HepG2 (cell line): Measurements from ENCODE around the gene DAD1. TPM values are rescaled to one million over a fixed set of nuclear protein-coding genes. Genes with fewer than 3 reads are reported as not detected.

Experiments used
- ATAC-seq: fragments of 200-7000 bp; cut with Tn5 transposase; 3 replicates; pipeline ENCODE4 v1.9.1; 2020; ENCODE audit warnings: mild to moderate bottlenecking, moderate library complexity
- BruUV-seq: library from RNA; stranded (reverse); fragments of 400-500 nt; replicated peaks from 2 replicates; lab custom pipeline; 2021; lab: Mats Ljungman, UMichigan
- CTCF ChIA-PET: fragments of 300-600 bp; formaldehyde crosslinking; extraction: SDS; loops from one replicate; lab custom pipeline; 2021; ENCODE audit warnings: low total read pairs, inconsistent platforms, low intra/inter-chr PET ratio; lab: Yijun Ruan, JAX
- POLR2A ChIA-PET: fragments of 350-600 bp; sonication (Branson Sonifier 250); formaldehyde crosslinking; loops from one replicate; lab custom pipeline; 2020; ENCODE audit warnings: antibody characterized with exemption, inconsistent platforms; lab: Yijun Ruan, JAX
- DNase-seq: peaks from one replicate; pipeline ENCODE4 v3.0.0-alpha.2; 2015; ENCODE audit warnings: low spot score
- FAIRE-seq: peaks from 3 replicates; lab custom pipeline; 2011; peaks lifted over from hg19 to GRCh38; lab: Jason Lieb, UNC
- H2AFZ ChIP-seq: one replicate; pipeline ENCODE4 v1.6.1; 2011; ENCODE audit warnings: low read length, inconsistent platforms
- H3K27ac ChIP-seq: fragments of 300-600 bp; 3 replicates; pipeline ENCODE4 v1.8.0; 2011; ENCODE audit warnings: mixed run types, mild to moderate bottlenecking, mixed read lengths, low read length, inconsistent platforms; ENCODE audit not compliant: insufficient read depth; ENCODE audit errors: extremely low read length
- H3K27me3 ChIP-seq, 2 experiments: fragments of 200-600 bp in 1 of 2; 2 replicates in 1 of 2; 3 replicates in 1 of 2; pipeline versions ENCODE4 v1.6.0 to v1.8.0; 2011; ENCODE audit warnings: low read length in 2 of 2, mild to moderate bottlenecking in 2 of 2, moderate library complexity in 2 of 2, inconsistent platforms in 1 of 2; ENCODE audit not compliant: insufficient read depth in 2 of 2, control insufficient read depth in 1 of 2
- H3K36me3 ChIP-seq, 2 experiments: fragments of 200-600 bp in 1 of 2; replicated peaks in 1 of 2; 2 replicates in 1 of 2; 3 replicates in 1 of 2; pipeline versions ENCODE4 v1.5.1 to v1.8.0; 2011; ENCODE audit warnings: low read length in 2 of 2, inconsistent platforms in 1 of 2; ENCODE audit not compliant: insufficient read depth in 2 of 2, control insufficient read depth in 1 of 2
- H3K4me1 ChIP-seq: 2 replicates; pipeline ENCODE4 v1.5.1; 2012; ENCODE audit warnings: low read length, inconsistent platforms; ENCODE audit not compliant: insufficient read depth
- H3K4me2 ChIP-seq: 2 replicates; pipeline ENCODE4 v1.6.0; 2011; ENCODE audit warnings: low read depth, low read length, inconsistent platforms
- H3K4me3 ChIP-seq, 3 experiments: fragments of 200-600 bp in 1 of 3; sonication (generic), shearing (Covaris generic) in 1 of 3; replicated peaks in 1 of 3; 2 replicates each; pipeline ENCODE4 v1.5.1; 2011 to 2016; ENCODE audit warnings: low read length in 3 of 3, inconsistent platforms in 2 of 3, low read depth in 2 of 3, mild to moderate bottlenecking in 2 of 3, control low read depth in 1 of 3, mixed read lengths in 1 of 3; ENCODE audit not compliant: insufficient read depth in 1 of 3
- H3K79me2 ChIP-seq: one replicate; pipeline ENCODE4 v1.6.1; 2011; ENCODE audit warnings: low read length, inconsistent platforms; ENCODE audit not compliant: insufficient read depth
- H3K9ac ChIP-seq: 2 replicates; pipeline ENCODE4 v1.6.0; 2011; ENCODE audit warnings: mild to moderate bottlenecking, low read depth, low read length, inconsistent platforms; ENCODE audit not compliant: insufficient read depth
- H3K9me3 ChIP-seq: 2 replicates; pipeline ENCODE4 v1.5.1; 2012; ENCODE audit warnings: mild to moderate bottlenecking, low read length
- H4K20me1 ChIP-seq: 2 replicates; pipeline ENCODE4 v1.6.0; 2011; ENCODE audit warnings: inconsistent platforms, mild to moderate bottlenecking, low read length, moderate library complexity; ENCODE audit not compliant: insufficient read depth
- FIP1L1 ChIP-seq: fragments of 200-400 bp; formaldehyde crosslinking; IDR thresholded peaks from 2 replicates; pipeline ENCODE4 v1.6.1; 2018; ENCODE audit warnings: low read depth, mild to moderate bottlenecking, low read length, moderate library complexity, borderline replicate concordance; ENCODE audit not compliant: insufficient read depth
- FOXA3 ChIP-seq: IDR thresholded peaks from 2 replicates; pipeline ENCODE4 v1.6.1; 2016; ENCODE audit warnings: missing genetic modification reagents, missing compliant biosample characterization
- FOXM1 ChIP-seq: sonication (generic); formaldehyde crosslinking; IDR thresholded peaks from 2 replicates; pipeline ENCODE4 v1.5.0; 2020; ENCODE audit warnings: missing genetic modification reagents
- NCOA2 ChIP-seq: sonication (generic); formaldehyde crosslinking; IDR thresholded peaks from 2 replicates; pipeline ENCODE4 v1.8.0; 2022; ENCODE audit warnings: inconsistent platforms
- PCBP1 ChIP-seq: fragments of 200-400 bp; formaldehyde crosslinking; IDR thresholded peaks from 2 replicates; pipeline ENCODE4 v1.6.1; 2017; ENCODE audit warnings: mild to moderate bottlenecking, low read depth, low read length, borderline replicate concordance
- SOX5 ChIP-seq: IDR thresholded peaks from 2 replicates; pipeline ENCODE4 v1.6.1; 2016; ENCODE audit warnings: borderline replicate concordance
- TAF1 ChIP-seq: sonication (generic); formaldehyde crosslinking; IDR thresholded peaks from 2 replicates; pipeline ENCODE4 v1.4.0; 2020; ENCODE audit warnings: missing genetic modification reagents
- TCF7L2 ChIP-seq: IDR thresholded peaks from 2 replicates; pipeline ENCODE4 v1.6.1; 2011; ENCODE audit warnings: mild to moderate bottlenecking, low read depth, low read length, moderate library complexity
- ZNF253 ChIP-seq: sonication (generic); formaldehyde crosslinking; IDR thresholded peaks from 2 replicates; pipeline ENCODE4 v1.8.0; 2022; ENCODE audit warnings: mild to moderate bottlenecking, missing genetic modification reagents, borderline replicate concordance
- ZNF558 ChIP-seq: sonication (generic); formaldehyde crosslinking; IDR thresholded peaks from 2 replicates; pipeline ENCODE4 v1.9.0; 2022; ENCODE audit warnings: mild to moderate bottlenecking, missing genetic modification reagents, borderline replicate concordance
- ZNF782 ChIP-seq: sonication (generic); formaldehyde crosslinking; IDR thresholded peaks from 2 replicates; pipeline ENCODE4 v1.4.0; 2020; ENCODE audit warnings: missing genetic modification reagents, mild to moderate bottlenecking, borderline replicate concordance
- ZNF792 ChIP-seq: IDR thresholded peaks from 2 replicates; pipeline ENCODE4 v1.6.1; 2016
- WGBS: methylation state at CpG from one replicate; pipeline ENCODE4 v1.1.6; 2017; ENCODE audit warnings: low lambda C conversion rate; 5-methylcytosine and 5-hydroxymethylcytosine counted together
- in situ Hi-C: cut with HindIII; loops from 2 replicates; pipeline ENCODE4 v1.10.0; 2017; ENCODE audit warnings: low pct_unique_long_range_greater_than_20kb; ENCODE audit not compliant: extremely low pct_ligation_motif_present
- intact Hi-C: fragments of 100-400 bp; cut with micrococcal nuclease; formaldehyde crosslinking; loops from one replicate; pipeline ENCODE4 v1.10.0; 2022; ENCODE audit not compliant: unreplicated experiment
- polyA plus RNA-seq, 8 experiments: library from polyadenylated mRNA; depleted of rRNA in 3 of 8; stranded (reverse) in 7 of 8; unstranded in 1 of 8; fragments of >200 nt; fragmentation: Illumina TruSeq in 4 of 8; extraction: Trizol in 4 of 8; gene quantifications; 2 replicates each; pipeline versions ENCODE4 v1.2.1 to v1.2.3, GENCODE V29; 2011 to 2016; ENCODE audit warnings: low read depth in 4 of 8, missing spikeins in 1 of 8, mixed read lengths in 1 of 8; ENCODE audit not compliant: insufficient read depth in 1 of 8
- total RNA-seq, 5 experiments: library from RNA; depleted of rRNA; stranded (reverse); fragments of >200 nt; fragmentation: Illumina TruSeq; extraction: Trizol; gene quantifications; 2 replicates each; pipeline ENCODE4 v1.2.3, GENCODE V29; 2016; ENCODE audit warnings: low read depth in 1 of 5
- TF ChIP-seq, protein P1 (sequence below): IDR thresholded peaks from 2 replicates; pipeline ENCODE4 v1.6.1; 2016; ENCODE audit warnings: low read depth
- TF ChIP-seq, protein P2 (sequence below): IDR thresholded peaks from 2 replicates; pipeline ENCODE4 v1.4.0; 2020; ENCODE audit warnings: mild to moderate bottlenecking, missing genetic modification reagents
- TF ChIP-seq, protein P3 (sequence below): IDR thresholded peaks from 2 replicates; pipeline ENCODE4 v1.6.1; 2016; ENCODE audit warnings: missing compliant biosample characterization, missing genetic modification reagents, borderline replicate concordance

DAD1 gene
- total and polyA plus RNA-seq, 2 of the 13 experiments (the other 11 are each of a cell fraction or from before 2014, with no cell fraction given): 558 to 626 TPM

DNA sequence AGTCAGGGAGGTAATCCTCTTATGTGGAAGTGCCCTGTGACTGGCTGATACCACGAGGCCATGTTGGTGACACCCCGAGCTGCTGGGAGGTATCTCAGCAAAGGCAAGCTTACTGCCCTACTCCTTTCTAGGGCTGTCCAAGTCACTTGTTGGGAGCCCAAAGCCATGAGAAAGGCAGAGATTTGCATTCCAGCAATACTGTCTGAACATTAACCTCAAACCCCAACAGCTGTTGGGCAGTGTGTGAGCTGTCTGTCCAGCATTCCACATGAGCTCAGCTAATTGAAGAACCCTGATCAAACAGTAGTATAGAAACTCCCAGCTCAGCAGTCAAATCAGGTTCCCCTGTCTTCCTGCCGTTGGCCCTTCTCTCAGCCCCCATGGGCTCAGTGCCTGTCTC is 18.3 kb upstream of the DAD1 start (continued):
- TF ChIP-seq FIP1L1: no peak
- no peak for TF ChIP-seq ZNF558 (CRISPR knock-in tag)
- TF ChIP-seq FOXM1 (CRISPR knock-in tag): no peak
- no peak for TF ChIP-seq ZNF782 (CRISPR knock-in tag)

DNA sequence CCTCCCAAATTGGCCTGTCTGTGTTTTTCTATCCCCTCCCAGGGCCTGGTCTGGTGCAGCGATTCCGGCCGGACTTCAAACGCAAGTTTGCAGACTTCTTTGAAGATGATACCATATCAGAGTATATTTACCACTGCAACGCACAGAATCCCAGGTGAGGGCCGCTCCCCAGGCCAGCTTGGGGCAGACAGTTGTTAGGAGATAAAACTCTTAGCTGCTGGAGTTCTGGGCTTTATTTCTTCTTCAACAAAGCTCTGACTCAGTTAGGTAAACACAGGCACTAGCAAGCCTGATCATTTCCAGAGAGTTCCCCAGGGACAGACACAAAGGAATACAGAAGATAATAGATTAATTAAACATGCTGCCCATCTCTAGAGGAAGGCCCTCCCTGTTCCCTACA is 17.4 kb upstream of the DAD1 start:
- 80% methylated on average over 6 of the region's 6 CpGs for WGBS
- Histone ChIP-seq H3K36me3 (peaks cover 37 to 84% of the 10 kb centered on the region in 2 experiments), H3K9ac (no peak overlapping the region), H3K4me3 (no peak overlapping the region), H3K9me3 (no peaks in the 10 kb centered on the region), H3K4me2 (no peak overlapping the region), H4K20me1 (0 out of 2 replicates have a peak, but pooled peaks cover 4% of the 10 kb centered on the region), H3K4me1 (peaks cover 9% of the 10 kb centered on the region), H3K27ac (no peak overlapping the region), H3K79me2 (no peaks in the 10 kb centered on the region), H2AFZ (no peak overlapping the region), H3K27me3 (no peaks in the 10 kb centered on the region)
- FAIRE-seq: no peak
- ChIA-PET POLR2A (interaction anchor here (0.8 to 2.3 kb wide), 4 partner anchors 8 to 160 kb away, joined by 3 to 12 read pairs (median 4); partner anchors contain the start of genes ABHD4, DAD1 and OXA1L), CTCF (interaction anchor here (1.5 kb wide), 1 partner anchor 9 kb away, joined by 3 read pairs; the partner anchor contains the start of gene ABHD4)
- intact Hi-C loops: no loop called here
- peak; percentile 22; the same call in 1 of the 3 replicates for ATAC-seq
- DNase-seq: peak; percentile 70
- in situ Hi-C loops: no loop called here
- no TSS peak for BruUV-seq
- TF ChIP-seq TAF1 (CRISPR knock-in tag): 0 out of 2 replicates have a peak, but pooled peaks have one; percentile 16
- TF ChIP-seq, protein P1, sequence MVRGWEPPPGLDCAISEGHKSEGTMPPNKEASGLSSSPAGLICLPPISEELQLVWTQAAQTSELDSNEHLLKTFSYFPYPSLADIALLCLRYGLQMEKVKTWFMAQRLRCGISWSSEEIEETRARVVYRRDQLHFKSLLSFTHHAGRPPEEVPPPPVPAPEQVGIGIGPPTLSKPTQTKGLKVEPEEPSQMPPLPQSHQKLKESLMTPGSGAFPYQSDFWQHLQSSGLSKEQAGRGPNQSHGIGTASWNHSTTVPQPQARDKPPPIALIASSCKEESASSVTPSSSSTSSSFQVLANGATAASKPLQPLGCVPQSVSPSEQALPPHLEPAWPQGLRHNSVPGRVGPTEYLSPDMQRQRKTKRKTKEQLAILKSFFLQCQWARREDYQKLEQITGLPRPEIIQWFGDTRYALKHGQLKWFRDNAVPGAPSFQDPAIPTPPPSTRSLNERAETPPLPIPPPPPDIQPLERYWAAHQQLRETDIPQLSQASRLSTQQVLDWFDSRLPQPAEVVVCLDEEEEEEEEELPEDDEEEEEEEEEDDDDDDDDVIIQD (CRISPR knock-in tag): 0 out of 2 replicates have a peak, but pooled peaks have one; percentile 14
- no peak for TF ChIP-seq PCBP1
- TF ChIP-seq ZNF253 (CRISPR knock-in tag): 0 out of 2 replicates have a peak, but pooled peaks have one; percentile 28
- TF ChIP-seq, protein P2, sequence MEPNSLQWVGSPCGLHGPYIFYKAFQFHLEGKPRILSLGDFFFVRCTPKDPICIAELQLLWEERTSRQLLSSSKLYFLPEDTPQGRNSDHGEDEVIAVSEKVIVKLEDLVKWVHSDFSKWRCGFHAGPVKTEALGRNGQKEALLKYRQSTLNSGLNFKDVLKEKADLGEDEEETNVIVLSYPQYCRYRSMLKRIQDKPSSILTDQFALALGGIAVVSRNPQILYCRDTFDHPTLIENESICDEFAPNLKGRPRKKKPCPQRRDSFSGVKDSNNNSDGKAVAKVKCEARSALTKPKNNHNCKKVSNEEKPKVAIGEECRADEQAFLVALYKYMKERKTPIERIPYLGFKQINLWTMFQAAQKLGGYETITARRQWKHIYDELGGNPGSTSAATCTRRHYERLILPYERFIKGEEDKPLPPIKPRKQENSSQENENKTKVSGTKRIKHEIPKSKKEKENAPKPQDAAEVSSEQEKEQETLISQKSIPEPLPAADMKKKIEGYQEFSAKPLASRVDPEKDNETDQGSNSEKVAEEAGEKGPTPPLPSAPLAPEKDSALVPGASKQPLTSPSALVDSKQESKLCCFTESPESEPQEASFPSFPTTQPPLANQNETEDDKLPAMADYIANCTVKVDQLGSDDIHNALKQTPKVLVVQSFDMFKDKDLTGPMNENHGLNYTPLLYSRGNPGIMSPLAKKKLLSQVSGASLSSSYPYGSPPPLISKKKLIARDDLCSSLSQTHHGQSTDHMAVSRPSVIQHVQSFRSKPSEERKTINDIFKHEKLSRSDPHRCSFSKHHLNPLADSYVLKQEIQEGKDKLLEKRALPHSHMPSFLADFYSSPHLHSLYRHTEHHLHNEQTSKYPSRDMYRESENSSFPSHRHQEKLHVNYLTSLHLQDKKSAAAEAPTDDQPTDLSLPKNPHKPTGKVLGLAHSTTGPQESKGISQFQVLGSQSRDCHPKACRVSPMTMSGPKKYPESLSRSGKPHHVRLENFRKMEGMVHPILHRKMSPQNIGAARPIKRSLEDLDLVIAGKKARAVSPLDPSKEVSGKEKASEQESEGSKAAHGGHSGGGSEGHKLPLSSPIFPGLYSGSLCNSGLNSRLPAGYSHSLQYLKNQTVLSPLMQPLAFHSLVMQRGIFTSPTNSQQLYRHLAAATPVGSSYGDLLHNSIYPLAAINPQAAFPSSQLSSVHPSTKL: peak; percentile 11; the same call in 1 of the 2 replicates
- 0 out of 2 replicates have a peak, but pooled peaks have one; percentile 38 for TF ChIP-seq ZNF792
- TF ChIP-seq NCOA2 (CRISPR knock-in tag): 0 out of 2 replicates have a peak, but pooled peaks have one; percentile 18
- TF ChIP-seq, protein P3, sequence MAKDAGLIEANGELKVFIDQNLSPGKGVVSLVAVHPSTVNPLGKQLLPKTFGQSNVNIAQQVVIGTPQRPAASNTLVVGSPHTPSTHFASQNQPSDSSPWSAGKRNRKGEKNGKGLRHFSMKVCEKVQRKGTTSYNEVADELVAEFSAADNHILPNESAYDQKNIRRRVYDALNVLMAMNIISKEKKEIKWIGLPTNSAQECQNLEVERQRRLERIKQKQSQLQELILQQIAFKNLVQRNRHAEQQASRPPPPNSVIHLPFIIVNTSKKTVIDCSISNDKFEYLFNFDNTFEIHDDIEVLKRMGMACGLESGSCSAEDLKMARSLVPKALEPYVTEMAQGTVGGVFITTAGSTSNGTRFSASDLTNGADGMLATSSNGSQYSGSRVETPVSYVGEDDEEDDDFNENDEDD (CRISPR knock-in tag): no peak
- TF ChIP-seq SOX5 (CRISPR knock-in tag): peak; percentile 64; the same call in 1 of the 2 replicates
- TF ChIP-seq TCF7L2: no peak
- TF ChIP-seq FOXA3: peak; percentile 79
